Panc1 (cell line): Measurements from ENCODE around the gene ZNF79. TPM values are rescaled to one million over a fixed set of nuclear protein-coding genes. Genes with fewer than 3 reads are reported as not detected.

ENCODE experiments used
- ATAC-seq: fragments of 200-7000 bp; cut with Tn5 transposase; 2 replicates; pipeline ENCODE4 v1.9.1; 2020; ENCODE audit warnings: mild to moderate bottlenecking, moderate library complexity
- BruUV-seq: library from RNA; stranded (reverse); fragments of 400-500 nt; replicated peaks from 2 replicates; lab custom pipeline; 2021; lab: Mats Ljungman, UMichigan
- CTCF ChIA-PET: fragments of 300-600 bp; sonication (Branson Sonifier 250); formaldehyde crosslinking; loops from one replicate; lab custom pipeline; 2022; ENCODE audit warnings: antibody characterized with exemption; lab: Charles Lee
- POLR2A ChIA-PET: fragments of 300-600 bp; sonication (Branson Sonifier 250); formaldehyde crosslinking; loops from one replicate; lab custom pipeline; 2022; ENCODE audit warnings: antibody characterized with exemption; lab: Charles Lee
- DNase-seq: peaks from one replicate; pipeline ENCODE4 v3.0.0-alpha.2; 2010; ENCODE audit warnings: low read depth, low spot score
- H3K27ac ChIP-seq: 2 replicates; pipeline ENCODE4 v1.5.1; 2011; ENCODE audit warnings: mild to moderate bottlenecking, low read length, inconsistent platforms
- H3K27me3 ChIP-seq: fragments of 200-500 bp; sonication (Bioruptor generic); 2 replicates; pipeline ENCODE4 v1.6.0; 2014; ENCODE audit warnings: low read length, inconsistent platforms; ENCODE audit not compliant: control insufficient read depth, insufficient read depth
- H3K36me3 ChIP-seq: fragments of 200-500 bp; sonication (Bioruptor generic); 2 replicates; pipeline ENCODE4 v1.5.1; 2014; ENCODE audit warnings: inconsistent platforms, mild to moderate bottlenecking, low read length, moderate library complexity; ENCODE audit not compliant: control insufficient read depth, insufficient read depth
- H3K4me1 ChIP-seq: 2 replicates; pipeline ENCODE4 v1.5.1; 2011; ENCODE audit warnings: inconsistent platforms, mild to moderate bottlenecking, low read length, moderate library complexity; ENCODE audit not compliant: control insufficient read depth, insufficient read depth
- H3K4me3 ChIP-seq, 2 experiments: 2 replicates each; pipeline ENCODE4 v1.5.1; 2011 to 2012; ENCODE audit warnings: low read depth in 2 of 2, low read length in 2 of 2, mild to moderate bottlenecking in 2 of 2, inconsistent platforms in 1 of 2, moderate library complexity in 1 of 2
- H3K9me3 ChIP-seq: fragments of 200-500 bp; sonication (Bioruptor generic); 2 replicates; pipeline ENCODE4 v1.5.1; 2014; ENCODE audit warnings: low read depth, mild to moderate bottlenecking, inconsistent platforms, low read length, moderate library complexity; ENCODE audit not compliant: control insufficient read depth, insufficient read depth
- POLR2AphosphoS5 ChIP-seq: IDR thresholded peaks from 2 replicates; pipeline ENCODE4 v1.6.1; 2012; ENCODE audit warnings: mild to moderate bottlenecking, low read depth, low read length, moderate library complexity
- SIN3A ChIP-seq: IDR thresholded peaks from 2 replicates; pipeline ENCODE4 v1.6.1; 2012; ENCODE audit warnings: low read depth, mild to moderate bottlenecking, low read length, moderate library complexity, borderline replicate concordance; ENCODE audit not compliant: insufficient read depth
- TCF7L2 ChIP-seq: IDR thresholded peaks from 2 replicates; pipeline ENCODE4 v1.6.1; 2011; ENCODE audit warnings: mild to moderate bottlenecking, low read depth, low read length, inconsistent platforms
- in situ Hi-C: cut with HindIII; loops from 2 replicates; pipeline ENCODE4 v1.10.0; 2016; ENCODE audit warnings: low sequenced_read_pairs, low pct_unique_long_range_greater_than_20kb
- intact Hi-C: fragments of 100-400 bp; cut with micrococcal nuclease; formaldehyde crosslinking; loops from one replicate; pipeline ENCODE4 v1.10.0; 2022; ENCODE audit not compliant: unreplicated experiment
- total RNA-seq: library from RNA; stranded (reverse); gene quantifications from one replicate; pipeline ENCODE4 v1.2.1, GENCODE V29; 2021; ENCODE audit not compliant: unreplicated experiment
- TF ChIP-seq, protein P1 (sequence below): fragments of 450-650 bp; IDR thresholded peaks from 2 replicates; pipeline ENCODE4 v1.5.1; 2017; ENCODE audit warnings: mild to moderate bottlenecking
- TF ChIP-seq, protein P2 (sequence below), 2 experiments: IDR thresholded peaks; 2 replicates each; pipeline ENCODE4 v1.6.1; 2011 to 2012; ENCODE audit warnings: low read depth in 2 of 2, control low read depth in 1 of 2, low read length in 1 of 2, mild to moderate bottlenecking in 1 of 2, moderate library complexity in 1 of 2; ENCODE audit not compliant: insufficient read depth in 1 of 2

The ZNF79 gene
- total RNA-seq, 1 experiment from 2014 or later: 5.4 TPM

DNA sequence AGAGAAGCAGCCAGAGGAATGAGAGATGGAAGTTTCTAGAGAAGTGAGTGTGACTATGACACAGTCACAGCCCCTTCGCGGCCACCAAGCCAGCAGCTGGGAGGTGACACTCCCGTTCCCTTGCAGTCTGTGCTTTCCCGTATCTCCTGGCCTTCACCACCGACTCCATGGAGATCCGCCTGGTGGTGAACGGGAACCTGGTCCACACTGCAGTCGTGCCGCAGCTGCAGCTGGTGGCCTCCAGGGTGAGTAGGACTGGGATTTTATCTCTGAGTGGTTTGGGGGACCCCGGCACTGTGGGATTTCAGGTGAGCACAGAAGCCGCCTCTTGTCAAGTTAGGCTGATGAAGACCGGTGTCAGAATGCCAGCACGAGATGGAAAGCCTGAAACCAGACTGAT is 39.3 kb upstream of the ZNF79 start:
- DNase-seq (no peak), ATAC-seq (no peak)
- no peaks in the 10 kb centered on the region for H3K9me3 ChIP-seq
- peaks cover 28% of the 10 kb centered on the region for H3K4me1 ChIP-seq
- in situ Hi-C loops (no loop called here), intact Hi-C loops (no loop called here)
- no TSS peak for BruUV-seq
- H3K27me3 ChIP-seq: no peaks in the 10 kb centered on the region
- ChIA-PET POLR2A (no interaction called here), CTCF (no interaction called here)
- TF ChIP-seq SIN3A (no peak), POLR2AphosphoS5 (no peak), TCF7L2 (no peak)
- TF ChIP-seq, protein P1, sequence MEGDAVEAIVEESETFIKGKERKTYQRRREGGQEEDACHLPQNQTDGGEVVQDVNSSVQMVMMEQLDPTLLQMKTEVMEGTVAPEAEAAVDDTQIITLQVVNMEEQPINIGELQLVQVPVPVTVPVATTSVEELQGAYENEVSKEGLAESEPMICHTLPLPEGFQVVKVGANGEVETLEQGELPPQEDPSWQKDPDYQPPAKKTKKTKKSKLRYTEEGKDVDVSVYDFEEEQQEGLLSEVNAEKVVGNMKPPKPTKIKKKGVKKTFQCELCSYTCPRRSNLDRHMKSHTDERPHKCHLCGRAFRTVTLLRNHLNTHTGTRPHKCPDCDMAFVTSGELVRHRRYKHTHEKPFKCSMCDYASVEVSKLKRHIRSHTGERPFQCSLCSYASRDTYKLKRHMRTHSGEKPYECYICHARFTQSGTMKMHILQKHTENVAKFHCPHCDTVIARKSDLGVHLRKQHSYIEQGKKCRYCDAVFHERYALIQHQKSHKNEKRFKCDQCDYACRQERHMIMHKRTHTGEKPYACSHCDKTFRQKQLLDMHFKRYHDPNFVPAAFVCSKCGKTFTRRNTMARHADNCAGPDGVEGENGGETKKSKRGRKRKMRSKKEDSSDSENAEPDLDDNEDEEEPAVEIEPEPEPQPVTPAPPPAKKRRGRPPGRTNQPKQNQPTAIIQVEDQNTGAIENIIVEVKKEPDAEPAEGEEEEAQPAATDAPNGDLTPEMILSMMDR: no peak
- TF ChIP-seq, protein P2, sequence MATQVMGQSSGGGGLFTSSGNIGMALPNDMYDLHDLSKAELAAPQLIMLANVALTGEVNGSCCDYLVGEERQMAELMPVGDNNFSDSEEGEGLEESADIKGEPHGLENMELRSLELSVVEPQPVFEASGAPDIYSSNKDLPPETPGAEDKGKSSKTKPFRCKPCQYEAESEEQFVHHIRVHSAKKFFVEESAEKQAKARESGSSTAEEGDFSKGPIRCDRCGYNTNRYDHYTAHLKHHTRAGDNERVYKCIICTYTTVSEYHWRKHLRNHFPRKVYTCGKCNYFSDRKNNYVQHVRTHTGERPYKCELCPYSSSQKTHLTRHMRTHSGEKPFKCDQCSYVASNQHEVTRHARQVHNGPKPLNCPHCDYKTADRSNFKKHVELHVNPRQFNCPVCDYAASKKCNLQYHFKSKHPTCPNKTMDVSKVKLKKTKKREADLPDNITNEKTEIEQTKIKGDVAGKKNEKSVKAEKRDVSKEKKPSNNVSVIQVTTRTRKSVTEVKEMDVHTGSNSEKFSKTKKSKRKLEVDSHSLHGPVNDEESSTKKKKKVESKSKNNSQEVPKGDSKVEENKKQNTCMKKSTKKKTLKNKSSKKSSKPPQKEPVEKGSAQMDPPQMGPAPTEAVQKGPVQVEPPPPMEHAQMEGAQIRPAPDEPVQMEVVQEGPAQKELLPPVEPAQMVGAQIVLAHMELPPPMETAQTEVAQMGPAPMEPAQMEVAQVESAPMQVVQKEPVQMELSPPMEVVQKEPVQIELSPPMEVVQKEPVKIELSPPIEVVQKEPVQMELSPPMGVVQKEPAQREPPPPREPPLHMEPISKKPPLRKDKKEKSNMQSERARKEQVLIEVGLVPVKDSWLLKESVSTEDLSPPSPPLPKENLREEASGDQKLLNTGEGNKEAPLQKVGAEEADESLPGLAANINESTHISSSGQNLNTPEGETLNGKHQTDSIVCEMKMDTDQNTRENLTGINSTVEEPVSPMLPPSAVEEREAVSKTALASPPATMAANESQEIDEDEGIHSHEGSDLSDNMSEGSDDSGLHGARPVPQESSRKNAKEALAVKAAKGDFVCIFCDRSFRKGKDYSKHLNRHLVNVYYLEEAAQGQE (IDR thresholded peaks at IDR 0.05; ENCODE audit: insufficient read depth in 1 of 2, low read depth in 2 of 2, low read length in 1 of 2): no peak
- no peaks in the 10 kb centered on the region for H3K36me3 ChIP-seq
- H3K4me3 ChIP-seq: no peak overlapping the region
- peak overlapping the region; percentile 48 for H3K27ac ChIP-seq

DNA sequence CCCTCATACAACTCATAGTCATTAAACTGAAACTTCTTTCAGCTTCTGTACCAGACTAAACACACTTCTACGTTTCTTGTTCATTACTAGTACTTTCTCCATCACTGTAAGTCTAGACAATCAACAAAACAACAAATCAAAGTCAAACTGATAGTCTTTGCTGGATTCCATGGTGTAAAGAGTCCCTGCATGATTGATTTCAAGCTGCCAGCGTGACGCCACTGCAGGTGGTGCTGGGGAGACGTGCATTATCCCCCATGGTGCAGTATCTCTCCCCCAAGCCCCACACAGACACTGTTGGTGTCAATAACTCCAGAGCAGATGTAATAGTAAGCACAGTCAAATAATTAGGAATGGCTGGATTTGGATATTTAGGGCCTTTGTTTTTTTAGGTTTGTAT is 37.9 kb upstream of the ZNF79 start:
- BruUV-seq: no TSS peak
- in situ Hi-C loops: no loop called here
- CTCF ChIA-PET: no interaction called here

More for the DNA sequence above, 37.9 kb upstream of the ZNF79 start:
- Histone ChIP-seq H3K9me3 (no peaks in the 10 kb centered on the region), H3K4me1 (peaks cover 36% of the 10 kb centered on the region), H3K36me3 (no peaks in the 10 kb centered on the region), H3K27ac (peak overlapping the region; percentile 77; the same call in 1 of the 2 replicates), H3K4me3 (no peak overlapping the region), H3K27me3 (no peaks in the 10 kb centered on the region)
- POLR2A ChIA-PET: no interaction called here
- TF ChIP-seq, protein P1: no peak
- TF ChIP-seq POLR2AphosphoS5 (no peak), SIN3A (no peak), TCF7L2 (no peak)
- TF ChIP-seq, protein P2 (IDR thresholded peaks at IDR 0.05; ENCODE audit: insufficient read depth in 1 of 2, low read depth in 2 of 2, low read length in 1 of 2): no peak
- intact Hi-C loops: no loop called here
- ATAC-seq (no peak), DNase-seq (no peak)
